HCT116 (cell line): ENCODE measurements around the gene SCRN2. TPM values are rescaled to one million over a fixed set of nuclear protein-coding genes. Genes with fewer than 3 reads are reported as not detected.

ENCODE experiments used
- ATAC-seq: fragments of 200-7000 bp; cut with Tn5 transposase; 2 replicates; pipeline ENCODE4 v1.9.1; 2020; ENCODE audit warnings: mild to moderate bottlenecking, moderate library complexity
- BruUV-seq: library from RNA; stranded (reverse); fragments of 400-500 nt; replicated peaks from 2 replicates; lab custom pipeline; 2021; lab: Mats Ljungman, UMichigan
- CTCF ChIA-PET: fragments of 300-600 bp; sonication (Branson Sonifier 250); formaldehyde crosslinking; loops from one replicate; lab custom pipeline; 2021; ENCODE audit warnings: antibody characterized with exemption; lab: Charles Lee
- POLR2A ChIA-PET: fragments of 300-600, 350-600 bp; sonication (Branson Sonifier 250); formaldehyde crosslinking; loops from one replicate; lab custom pipeline; 2021; ENCODE audit warnings: antibody characterized with exemption; lab: Charles Lee
- RAD21 ChIA-PET, 2 experiments: fragments of 300-600 bp; sonication (Branson Sonifier 250); formaldehyde crosslinking; loops; one replicate each; lab custom pipeline; 2023; ENCODE audit warnings: low total read pairs in 2 of 2; ENCODE audit not compliant: uncharacterized antibody in 2 of 2, unreplicated experiment in 2 of 2, low non-redundant PET in 1 of 2; lab: Charles Lee
- DNase-seq: peaks from one replicate; pipeline ENCODE4 v3.0.0-alpha.2; 2010; ENCODE audit warnings: low read depth, low spot score
- H2AFZ ChIP-seq: fragments of 200-600 bp; shearing (Covaris generic), sonication (generic); 2 replicates; pipeline ENCODE4 v1.6.1; 2017; ENCODE audit warnings: low read depth, mixed run types, mixed read lengths, antibody characterized with exemption, low read length; ENCODE audit not compliant: poor library complexity, severe bottlenecking
- H3K27ac ChIP-seq: 2 replicates; pipeline ENCODE4 v1.5.1; 2012; ENCODE audit warnings: low read depth, low read length
- H3K27me3 ChIP-seq: fragments of 200-600 bp; sonication (generic); 2 replicates; pipeline ENCODE4 v1.6.1; 2016; ENCODE audit warnings: mixed run types, low read length, mixed read lengths; ENCODE audit not compliant: insufficient read depth
- H3K36me3 ChIP-seq, 2 experiments: fragments of 200-500 bp in 1 of 2; fragments of 200-600 bp in 1 of 2; sonication (Bioruptor generic) in 1 of 2; sonication (generic) in 1 of 2; 2 replicates each; pipeline versions ENCODE4 v1.5.1 to v1.6.1; 2014 to 2016; ENCODE audit warnings: low read length in 2 of 2, inconsistent platforms in 1 of 2, mixed read lengths in 1 of 2, mixed run types in 1 of 2; ENCODE audit not compliant: insufficient read depth in 2 of 2, control insufficient read depth in 1 of 2
- H3K4me1 ChIP-seq, 2 experiments: fragments of 200-600 bp in 1 of 2; sonication (generic) in 1 of 2; 2 replicates each; pipeline versions ENCODE4 v1.5.1 to v1.6.1; 2012 to 2017; ENCODE audit warnings: low read length in 2 of 2, inconsistent platforms in 1 of 2, mild to moderate bottlenecking in 1 of 2, mixed read lengths in 1 of 2, mixed run types in 1 of 2, moderate library complexity in 1 of 2; ENCODE audit not compliant: insufficient read depth in 2 of 2, control insufficient read depth in 1 of 2
- H3K4me2 ChIP-seq: fragments of 200-600 bp; sonication (generic); 2 replicates; pipeline ENCODE4 v1.6.1; 2017; ENCODE audit warnings: mixed run types, low read length, mixed read lengths
- H3K4me3 ChIP-seq, 2 experiments: fragments of 200-600 bp in 1 of 2; sonication (generic) in 1 of 2; replicated peaks in 1 of 2; 2 replicates each; pipeline ENCODE4 v1.5.1; 2011 to 2016; ENCODE audit warnings: low read length in 2 of 2, control low read depth in 1 of 2, low read depth in 1 of 2, mild to moderate bottlenecking in 1 of 2, mixed read lengths in 1 of 2, mixed run types in 1 of 2
- H3K79me2 ChIP-seq: fragments of 200-600 bp; sonication (generic); 2 replicates; pipeline ENCODE4 v1.6.1; 2017; ENCODE audit warnings: mild to moderate bottlenecking, mixed run types, low read length, moderate library complexity, mixed read lengths; ENCODE audit not compliant: insufficient read depth
- H3K9ac ChIP-seq: fragments of 200-600 bp; sonication (generic); 2 replicates; pipeline ENCODE4 v1.6.1; 2016; ENCODE audit warnings: low read length, mixed read lengths
- H3K9me2 ChIP-seq: fragments of 200-600 bp; sonication (generic), shearing (Covaris generic); 2 replicates; pipeline ENCODE4 v1.6.1; 2017; ENCODE audit warnings: mixed run types, mild to moderate bottlenecking, moderate library complexity; ENCODE audit not compliant: insufficient read depth
- H3K9me3 ChIP-seq, 2 experiments: fragments of 200-500 bp in 1 of 2; fragments of 200-600 bp in 1 of 2; sonication (Bioruptor generic) in 1 of 2; sonication (generic) in 1 of 2; 2 replicates each; pipeline ENCODE4 v1.6.1; 2014 to 2017; ENCODE audit warnings: low read length in 2 of 2, mixed read lengths in 2 of 2, inconsistent platforms in 1 of 2, low read depth in 1 of 2, mild to moderate bottlenecking in 1 of 2, mixed run types in 1 of 2, moderate library complexity in 1 of 2; ENCODE audit not compliant: control insufficient read depth in 1 of 2, insufficient read depth in 1 of 2
- H4K20me1 ChIP-seq: fragments of 200-600 bp; sonication (generic), shearing (Covaris generic); 2 replicates; pipeline ENCODE4 v1.6.1; 2017; ENCODE audit warnings: mixed run types, mild to moderate bottlenecking, moderate library complexity; ENCODE audit not compliant: insufficient read depth
- CEBPB ChIP-seq: IDR thresholded peaks from 2 replicates; pipeline ENCODE4 v1.6.1; 2012; ENCODE audit warnings: low read depth
- EZH2 ChIP-seq: fragments of 200-600 bp; sonication (generic); IDR thresholded peaks from 2 replicates; pipeline ENCODE4 v1.6.1; 2017; ENCODE audit warnings: antibody characterized with exemption, mixed run types
- EZH2phosphoT487 ChIP-seq: fragments of 200-600 bp; IDR thresholded peaks from 2 replicates; pipeline ENCODE4 v1.6.1; 2018; ENCODE audit warnings: antibody characterized with exemption, borderline replicate concordance
- RAD21 ChIP-seq: IDR thresholded peaks from 2 replicates; pipeline ENCODE4 v1.6.1; 2012; ENCODE audit warnings: low read depth, mild to moderate bottlenecking
- SP1 ChIP-seq: IDR thresholded peaks from 2 replicates; pipeline ENCODE4 v1.6.1; 2012; ENCODE audit warnings: low read depth
- ZFX ChIP-seq: fragments of 450-650 bp; IDR thresholded peaks from 2 replicates; pipeline ENCODE4 v1.6.1; 2017
- intact Hi-C: fragments of 100-400 bp; cut with micrococcal nuclease; formaldehyde crosslinking; loops from 2 replicates; pipeline ENCODE4 v1.10.0; 2022
- total RNA-seq: library from RNA; stranded (reverse); gene quantifications from one replicate; pipeline ENCODE4 v1.2.1, GENCODE V29; 2021; ENCODE audit not compliant: unreplicated experiment
- TF ChIP-seq, protein P1 (sequence below): IDR thresholded peaks from 2 replicates; pipeline ENCODE4 v1.6.1; 2012; ENCODE audit warnings: low read depth
- TF ChIP-seq, protein P2 (sequence below): IDR thresholded peaks from 2 replicates; pipeline ENCODE4 v1.6.1; 2011; ENCODE audit warnings: mild to moderate bottlenecking, low read length, moderate library complexity; ENCODE audit not compliant: insufficient replicate concordance; ENCODE audit errors: extremely low read depth

Gene SCRN2
- total RNA-seq, 1 experiment from 2014 or later: 53.2 TPM

DNA sequence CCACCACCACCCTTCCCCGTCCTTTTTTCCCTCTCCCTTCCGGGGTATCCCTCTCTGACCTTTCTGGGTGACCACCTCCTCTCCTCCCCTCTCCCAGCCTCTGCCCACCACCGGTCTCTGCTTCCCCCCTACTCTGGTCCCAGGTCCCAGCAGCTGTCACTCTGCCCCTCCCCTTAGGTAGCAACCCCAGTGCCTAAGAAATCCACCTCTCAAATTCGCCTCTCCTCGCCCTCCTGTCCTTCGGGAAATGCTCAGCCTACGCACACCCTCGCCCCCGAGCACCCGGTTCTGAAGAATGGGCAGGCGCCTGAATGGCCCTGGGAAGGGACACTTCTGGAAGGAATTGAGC is 10.7 kb upstream of the SCRN2 start:
- Histone ChIP-seq H3K9ac (no peak overlapping the region), H3K27me3 (peaks cover 13% of the 10 kb centered on the region; the same call in 1 of the 2 replicates), H2AFZ (no peak overlapping the region), H3K9me3 (no peaks in the 10 kb centered on the region), H4K20me1 (no peaks in the 10 kb centered on the region), H3K4me3 (no peak overlapping the region), H3K9me2 (no peaks in the 10 kb centered on the region), H3K79me2 (peaks cover 23% of the 10 kb centered on the region; the same call in 1 of the 2 replicates), H3K4me1 (peaks cover 13 to 30% of the 10 kb centered on the region in 2 experiments), H3K36me3 (no peaks in the 10 kb centered on the region; a peak in 1 of 4 replicates), H3K4me2 (peak overlapping the region; percentile 86), H3K27ac (no peak overlapping the region)
- ChIA-PET CTCF (interaction anchor here (1.3 to 12.6 kb wide), 4 partner anchors 9 to 95 kb away, joined by 5 to 393 read pairs (median 12); partner anchors contain the start of genes SCRN2 and SP2), RAD21 (interaction anchor here in 1 of 2 experiments (1.3 kb wide), 1 partner anchor 38 kb away, joined by 5 read pairs; no protein-coding TSS in a partner anchor), POLR2A (interaction anchor here (1.0 to 3.2 kb wide), 4 partner anchors 11 to 44 kb away, joined by 3 to 15 read pairs (median 7); partner anchors contain the start of genes LRRC46, MRPL10, SCRN2 and SP2)
- ATAC-seq (no peak), DNase-seq (no peak)
- BruUV-seq: no TSS peak
- intact Hi-C loops: no loop called here
- TF ChIP-seq, protein P1, sequence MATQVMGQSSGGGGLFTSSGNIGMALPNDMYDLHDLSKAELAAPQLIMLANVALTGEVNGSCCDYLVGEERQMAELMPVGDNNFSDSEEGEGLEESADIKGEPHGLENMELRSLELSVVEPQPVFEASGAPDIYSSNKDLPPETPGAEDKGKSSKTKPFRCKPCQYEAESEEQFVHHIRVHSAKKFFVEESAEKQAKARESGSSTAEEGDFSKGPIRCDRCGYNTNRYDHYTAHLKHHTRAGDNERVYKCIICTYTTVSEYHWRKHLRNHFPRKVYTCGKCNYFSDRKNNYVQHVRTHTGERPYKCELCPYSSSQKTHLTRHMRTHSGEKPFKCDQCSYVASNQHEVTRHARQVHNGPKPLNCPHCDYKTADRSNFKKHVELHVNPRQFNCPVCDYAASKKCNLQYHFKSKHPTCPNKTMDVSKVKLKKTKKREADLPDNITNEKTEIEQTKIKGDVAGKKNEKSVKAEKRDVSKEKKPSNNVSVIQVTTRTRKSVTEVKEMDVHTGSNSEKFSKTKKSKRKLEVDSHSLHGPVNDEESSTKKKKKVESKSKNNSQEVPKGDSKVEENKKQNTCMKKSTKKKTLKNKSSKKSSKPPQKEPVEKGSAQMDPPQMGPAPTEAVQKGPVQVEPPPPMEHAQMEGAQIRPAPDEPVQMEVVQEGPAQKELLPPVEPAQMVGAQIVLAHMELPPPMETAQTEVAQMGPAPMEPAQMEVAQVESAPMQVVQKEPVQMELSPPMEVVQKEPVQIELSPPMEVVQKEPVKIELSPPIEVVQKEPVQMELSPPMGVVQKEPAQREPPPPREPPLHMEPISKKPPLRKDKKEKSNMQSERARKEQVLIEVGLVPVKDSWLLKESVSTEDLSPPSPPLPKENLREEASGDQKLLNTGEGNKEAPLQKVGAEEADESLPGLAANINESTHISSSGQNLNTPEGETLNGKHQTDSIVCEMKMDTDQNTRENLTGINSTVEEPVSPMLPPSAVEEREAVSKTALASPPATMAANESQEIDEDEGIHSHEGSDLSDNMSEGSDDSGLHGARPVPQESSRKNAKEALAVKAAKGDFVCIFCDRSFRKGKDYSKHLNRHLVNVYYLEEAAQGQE: no peak
- TF ChIP-seq ZFX (no peak), SP1 (no peak), CEBPB (no peak), EZH2phosphoT487 (no peak), RAD21 (no peak), EZH2 (no peak)
- TF ChIP-seq, protein P2, sequence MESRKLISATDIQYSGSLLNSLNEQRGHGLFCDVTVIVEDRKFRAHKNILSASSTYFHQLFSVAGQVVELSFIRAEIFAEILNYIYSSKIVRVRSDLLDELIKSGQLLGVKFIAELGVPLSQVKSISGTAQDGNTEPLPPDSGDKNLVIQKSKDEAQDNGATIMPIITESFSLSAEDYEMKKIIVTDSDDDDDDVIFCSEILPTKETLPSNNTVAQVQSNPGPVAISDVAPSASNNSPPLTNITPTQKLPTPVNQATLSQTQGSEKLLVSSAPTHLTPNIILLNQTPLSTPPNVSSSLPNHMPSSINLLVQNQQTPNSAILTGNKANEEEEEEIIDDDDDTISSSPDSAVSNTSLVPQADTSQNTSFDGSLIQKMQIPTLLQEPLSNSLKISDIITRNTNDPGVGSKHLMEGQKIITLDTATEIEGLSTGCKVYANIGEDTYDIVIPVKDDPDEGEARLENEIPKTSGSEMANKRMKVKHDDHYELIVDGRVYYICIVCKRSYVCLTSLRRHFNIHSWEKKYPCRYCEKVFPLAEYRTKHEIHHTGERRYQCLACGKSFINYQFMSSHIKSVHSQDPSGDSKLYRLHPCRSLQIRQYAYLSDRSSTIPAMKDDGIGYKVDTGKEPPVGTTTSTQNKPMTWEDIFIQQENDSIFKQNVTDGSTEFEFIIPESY: no peak
- TF ChIP-seq, all 23 proteins: peak for 0
